EH (cell line): ENCODE measurements around the gene TTC32.

Experiments used
- DNase-seq: peaks from one replicate; pipeline ENCODE4 v3.0.0-alpha.2; 2015; ENCODE audit warnings: low read depth

TTC32 gene

DNA sequence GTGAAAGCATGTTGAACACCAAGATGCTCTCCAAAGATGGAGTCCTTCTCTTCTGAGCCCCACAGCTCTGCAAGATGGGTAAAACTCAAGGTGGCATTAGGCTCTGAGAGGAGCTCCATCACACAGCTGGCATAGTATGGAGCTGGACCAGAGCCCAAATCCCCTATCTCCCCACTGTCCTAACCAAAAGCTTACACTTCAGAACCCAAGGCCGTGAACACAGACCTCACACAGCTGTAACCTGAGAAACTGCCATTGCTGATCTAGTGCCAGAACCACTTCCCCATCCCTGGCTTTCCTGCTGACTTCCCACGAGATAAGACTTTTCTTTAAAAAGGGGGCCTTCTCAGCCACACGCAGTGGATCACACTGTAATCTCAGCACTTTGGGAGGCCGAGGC lies 25.0 kb downstream of the TTC32 start:
- DNase-seq: no peak

- no peak for DNase-seq
Measured at GRCh38 chr2:19875280-19875679, 26.5 kb downstream of the TTC32 start.

DNA sequence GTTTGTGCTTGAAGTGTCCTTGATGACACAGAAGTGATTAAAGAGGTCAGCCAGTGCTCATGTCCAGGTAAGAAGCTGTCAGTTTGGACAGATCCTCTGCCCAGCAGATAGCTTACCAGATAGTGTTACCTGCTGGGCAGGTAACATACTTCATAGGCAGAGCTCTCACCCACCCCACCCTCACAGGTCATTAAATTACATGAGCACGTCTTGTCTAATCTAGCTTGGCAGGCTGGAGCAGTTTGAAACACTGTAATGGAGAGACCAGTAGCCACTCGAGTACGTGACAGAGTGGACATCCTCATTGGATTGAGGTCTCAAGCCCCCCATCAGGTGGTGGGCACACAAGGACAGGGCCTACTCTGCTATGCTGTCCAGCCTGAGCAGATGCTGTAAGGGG lies 27.1 kb downstream of the TTC32 start:
- no peak for DNase-seq

GRCh38 chr2:19873014-19873413 lies 28.8 kb downstream of the TTC32 start:
- no peak for DNase-seq

- DNase-seq: no peak
Measured at GRCh38 chr2:19872302-19872701, 29.5 kb downstream of the TTC32 start.

GRCh38 chr2:19871836-19872235 lies 29.9 kb downstream of the TTC32 start:
- no peak for DNase-seq

DNA sequence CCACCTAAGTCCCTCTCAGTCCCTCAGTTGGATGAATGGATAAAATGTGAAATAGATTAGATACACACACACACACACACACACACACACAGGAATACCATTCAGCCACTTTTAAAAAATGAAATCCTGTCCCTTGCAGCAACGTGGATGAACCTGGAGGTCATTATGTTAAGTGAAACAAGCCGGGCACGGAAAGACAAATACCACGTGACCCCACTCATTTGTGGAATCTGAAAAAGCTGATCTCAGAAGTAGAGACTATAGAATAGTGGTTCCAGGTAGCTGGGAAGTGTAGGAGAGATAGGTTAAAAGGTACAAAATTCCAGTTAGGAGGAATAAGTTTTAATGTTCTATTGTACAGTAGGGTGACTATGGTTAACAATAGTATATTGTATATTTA lies 31.0 kb downstream of the TTC32 start:
- DNase-seq: no peak

- DNase-seq: peak; percentile 46
Measured at GRCh38 chr2:19868701-19869580, 32.8 kb downstream of the TTC32 start.

DNA sequence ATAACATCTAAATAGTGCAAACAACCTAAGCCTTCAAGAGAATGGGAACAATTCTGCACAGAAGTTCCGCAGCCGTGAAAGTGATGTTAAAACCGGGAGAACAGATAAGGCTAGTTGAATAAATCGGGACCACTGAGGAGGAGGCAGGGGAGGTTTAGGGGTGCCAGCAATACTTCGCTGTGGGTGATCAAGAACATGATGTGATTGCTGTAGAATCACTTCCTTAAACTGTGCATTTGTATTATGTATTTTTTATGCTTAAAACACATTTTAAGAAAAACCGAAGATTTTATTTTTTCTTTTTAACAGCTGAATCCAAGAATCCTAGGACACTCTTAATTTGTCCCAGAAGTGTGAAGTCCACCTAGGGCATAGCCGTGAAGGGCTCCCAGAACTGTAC lies 33.6 kb downstream of the TTC32 start:
- no peak for DNase-seq

- no peak for DNase-seq
Measured at GRCh38 chr2:19866771-19867170, 35.0 kb downstream of the TTC32 start.

GRCh38 chr2:19865151-19865550 lies 36.6 kb downstream of the TTC32 start:
- DNase-seq: no peak

DNA sequence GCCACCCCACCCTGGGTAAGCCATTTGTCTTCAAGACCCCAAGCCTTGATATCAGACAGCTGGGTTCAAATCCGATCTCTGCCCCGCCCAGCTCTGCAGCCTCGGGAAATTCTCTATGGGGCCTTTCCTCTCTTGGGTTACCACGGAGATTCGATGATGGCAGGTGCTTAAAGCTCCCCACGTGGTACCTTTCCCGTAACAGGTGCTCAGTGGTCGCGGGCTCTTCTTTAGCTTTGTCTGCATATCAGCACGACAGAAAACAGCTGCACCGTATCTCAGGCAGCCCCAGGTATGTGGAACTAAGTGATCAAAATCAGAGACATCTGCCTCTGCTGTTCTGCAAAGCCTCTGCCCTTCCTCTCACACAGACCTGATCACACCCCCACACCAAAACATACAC lies 37.4 kb downstream of the TTC32 start:
- no peak for DNase-seq

DNA sequence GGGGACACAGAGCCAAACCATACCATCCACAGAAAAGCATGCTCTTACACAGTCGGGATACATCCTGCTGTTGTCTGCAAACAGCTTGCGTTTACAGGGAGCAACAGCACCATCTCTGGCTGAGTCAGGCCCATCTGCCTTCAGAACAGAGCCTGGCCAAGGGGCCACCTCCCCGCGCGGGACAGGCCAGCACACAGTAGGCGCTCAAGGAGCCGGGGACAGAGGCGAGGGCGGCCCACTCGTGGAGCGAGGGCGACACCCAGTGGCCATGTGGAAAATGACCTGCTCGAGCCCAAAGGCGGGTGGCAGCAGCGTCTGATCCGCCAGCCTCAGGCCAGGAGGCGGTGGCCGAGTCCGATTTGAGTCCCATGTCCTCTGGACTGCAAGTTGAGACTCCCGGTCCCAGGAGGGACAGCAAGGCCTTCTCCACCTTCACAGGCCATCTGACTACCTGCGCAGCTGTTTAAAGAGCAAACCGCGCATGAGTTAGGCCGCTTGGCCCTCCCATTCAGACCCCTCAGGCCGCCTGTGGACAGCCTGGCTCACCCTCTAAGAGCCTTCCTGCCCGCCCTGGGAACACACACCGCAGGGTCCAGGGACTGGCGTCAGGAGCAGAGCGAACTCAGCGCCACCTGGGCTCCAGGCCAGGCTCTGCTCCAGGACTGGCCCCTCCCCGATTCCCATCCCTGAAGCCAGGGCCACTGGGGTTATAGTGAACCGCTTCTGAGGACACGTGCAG lies 38.3 kb downstream of the TTC32 start:
- DNase-seq: peak; percentile 62

DNA sequence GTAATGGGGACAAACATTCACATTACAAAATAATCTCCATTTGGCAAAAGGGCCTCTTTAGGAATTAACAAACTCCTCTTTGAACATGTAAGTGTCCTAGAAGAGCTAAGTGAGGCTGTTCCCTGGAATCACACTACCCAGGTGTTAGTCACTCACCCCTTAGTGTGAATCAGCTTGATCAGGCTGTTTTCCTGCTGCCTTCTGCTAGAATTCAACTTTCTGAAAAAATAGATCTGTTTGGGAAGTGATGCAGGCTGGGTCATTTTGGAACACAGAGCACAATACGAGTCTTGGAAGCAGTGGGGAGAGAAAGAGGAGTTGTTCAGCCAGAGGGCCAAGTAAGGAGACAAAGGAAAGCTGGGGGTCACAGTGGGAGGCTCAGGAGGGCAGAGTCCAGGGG lies 40.0 kb downstream of the TTC32 start:
- DNase-seq: peak; percentile 36

- DNase-seq: no peak
Measured at GRCh38 chr2:19860022-19860421, 41.8 kb downstream of the TTC32 start.

DNA sequence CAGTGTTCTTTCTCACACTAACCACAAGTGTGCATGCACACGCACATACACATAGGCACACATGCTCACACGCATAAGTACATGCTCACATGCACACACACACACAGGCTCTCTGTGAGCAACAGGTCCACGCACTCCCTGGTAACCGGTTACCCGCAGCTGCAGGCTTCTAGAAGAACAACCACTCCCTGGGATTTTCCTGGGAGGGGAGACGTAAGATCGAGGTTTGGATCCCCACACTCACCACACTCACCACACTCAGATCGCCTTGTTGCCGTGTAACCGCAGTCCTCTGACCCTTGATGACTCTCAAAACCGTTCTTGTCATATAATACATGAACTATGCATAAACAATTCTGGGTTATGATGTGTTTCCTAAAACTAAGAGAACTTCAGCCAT lies 42.2 kb downstream of the TTC32 start:
- no peak for DNase-seq

GRCh38 chr2:19857806-19858205 lies 44.0 kb downstream of the TTC32 start:
- peak; percentile 60 for DNase-seq

GRCh38 chr2:19857100-19857499 lies 44.7 kb downstream of the TTC32 start:
- no peak for DNase-seq

DNA sequence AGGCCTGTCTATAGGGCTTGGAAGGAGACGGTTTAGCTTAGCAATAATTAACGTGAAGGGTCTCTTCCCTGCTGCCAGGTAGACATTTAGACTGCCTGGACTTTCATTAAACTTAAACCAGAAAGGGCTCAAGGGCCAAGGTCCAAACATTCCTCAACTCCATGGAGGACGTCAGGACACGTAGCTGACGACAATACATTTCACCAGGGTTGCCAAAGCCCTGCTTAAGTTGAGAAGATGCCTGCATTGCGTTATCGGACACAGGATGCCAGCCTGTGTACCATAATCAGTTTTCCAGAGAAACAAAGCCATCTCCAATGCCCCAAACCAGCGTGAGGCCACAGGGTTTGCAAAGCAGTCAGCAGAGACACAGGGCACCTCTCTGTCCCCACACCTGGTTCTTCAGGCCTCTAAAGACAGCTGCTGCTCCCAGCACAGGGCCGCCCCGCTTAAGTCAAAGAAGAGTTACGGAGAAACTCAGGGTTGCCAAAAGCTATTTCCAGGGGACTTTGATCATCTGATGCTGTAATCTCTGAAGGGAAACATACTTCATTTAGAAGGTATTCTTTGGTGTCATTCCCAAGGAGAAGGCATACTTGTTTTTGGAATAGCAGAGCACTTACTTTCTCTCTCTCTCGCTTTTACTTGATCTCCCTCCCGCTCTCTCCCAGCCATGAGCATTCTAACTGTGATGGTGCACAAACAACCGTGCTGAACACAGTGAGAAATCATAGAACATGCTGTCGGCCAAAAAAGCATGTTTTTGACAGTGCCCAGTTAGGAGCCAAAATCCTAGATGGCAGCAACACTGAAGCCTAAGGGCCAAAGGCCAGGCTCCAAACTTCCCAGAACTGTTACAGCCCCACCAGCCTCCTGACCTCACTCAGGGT lies 46.0 kb downstream of the TTC32 start:
- no peak for DNase-seq

DNA sequence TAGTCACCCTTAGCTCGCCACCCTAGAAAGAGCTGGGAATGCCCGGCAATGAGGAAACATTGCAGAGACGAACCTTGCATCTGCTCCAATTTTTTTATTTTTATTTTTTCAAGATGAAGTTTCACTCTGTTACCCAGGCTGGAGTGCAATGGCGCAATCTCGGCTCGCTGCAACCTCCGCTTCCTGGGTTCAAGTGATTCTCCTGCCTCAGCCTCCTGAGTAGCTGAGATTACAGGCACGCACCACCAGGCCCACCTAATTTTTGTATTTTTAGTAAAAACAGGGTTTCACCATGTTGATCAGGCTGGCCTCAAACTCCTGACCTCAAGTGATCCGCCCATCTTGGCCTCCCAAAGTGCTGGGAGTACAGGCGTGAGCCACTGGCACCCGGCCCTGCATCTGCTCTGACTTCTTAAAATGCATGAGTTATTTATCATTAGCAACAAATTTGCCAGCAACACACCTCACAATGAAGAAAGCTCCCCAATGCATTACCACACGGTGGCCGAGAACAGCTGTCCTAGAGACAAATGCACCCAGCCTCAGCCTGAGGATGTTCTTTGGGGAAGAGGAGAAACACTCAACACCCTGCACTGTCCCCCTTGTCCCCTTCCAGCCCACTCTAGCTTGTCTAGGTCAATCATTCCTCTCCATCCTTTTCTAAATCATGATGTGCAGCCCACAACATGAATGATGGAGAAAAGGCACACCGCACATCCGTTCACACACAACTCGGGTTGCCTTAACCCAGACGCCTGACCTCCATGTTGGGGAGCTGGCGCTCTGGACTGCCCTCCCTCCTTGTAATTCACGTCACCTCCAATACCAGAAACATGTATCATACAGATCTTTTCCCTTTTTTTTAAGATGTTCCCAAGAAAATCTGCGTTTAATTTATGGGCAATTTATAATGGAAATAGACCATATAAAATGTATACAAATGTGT lies 46.9 kb downstream of the TTC32 start:
- no peak for DNase-seq

- no peak for DNase-seq
Measured at GRCh38 chr2:19851116-19851695, 50.6 kb downstream of the TTC32 start.
